Left lung (tissue), 10 donors: ENCODE data around the gene PLEKHA1. TPM values are rescaled to one million over a fixed set of nuclear protein-coding genes. Genes with fewer than 3 reads are reported as not detected.

Experiments used
- ATAC-seq: fragments of 200-7000 bp; cut with Tn5 transposase; one replicate; pipeline ENCODE4 v1.9.1; 2020; ENCODE audit warnings: moderate library complexity
- DNase-seq, 4 donors: peaks; one replicate each; pipeline ENCODE4 v3.0.0-alpha.2; 2013 to 2020
- H3K27ac ChIP-seq, 2 donors: fragments of 200-600 bp; sonication (generic) in 1 of 2; one replicate each; pipeline versions ENCODE4 v1.5.0 to v1.8.0; 2020 to 2021
- H3K27me3 ChIP-seq, 2 donors: fragments of 200-600 bp; sonication (generic) in 1 of 2; one replicate each; pipeline versions ENCODE4 v1.5.0 to v1.8.0; 2020 to 2021
- H3K36me3 ChIP-seq, 2 donors: fragments of 200-600 bp; sonication (generic) in 1 of 2; one replicate each; pipeline versions ENCODE4 v1.5.0 to v1.8.0; 2020 to 2021
- H3K4me1 ChIP-seq, 2 donors: fragments of 200-600 bp; one replicate each; pipeline ENCODE4 v1.8.0; 2021
- H3K4me3 ChIP-seq, 2 donors: fragments of 200-600 bp; sonication (generic) in 1 of 2; one replicate each; pipeline versions ENCODE4 v1.5.0 to v1.8.0; 2020 to 2021; ENCODE audit warnings: mild to moderate bottlenecking in 1 of 2
- H3K9me3 ChIP-seq, 2 donors: fragments of 200-600 bp; sonication (generic) in 1 of 2; one replicate each; pipeline versions ENCODE4 v1.5.0 to v1.8.0; 2020 to 2021
- CTCF ChIP-seq, 2 donors: fragments of 200-600 bp; sonication (generic) in 1 of 2; IDR thresholded peaks; one replicate each; pipeline versions ENCODE4 v1.5.0 to v1.8.0; 2021; ENCODE audit warnings: antibody characterized with exemption in 2 of 2
- intact Hi-C, 2 donors: fragments of 100-400 bp; cut with DNase I; formaldehyde crosslinking; loops; one replicate each; pipeline versions ENCODE4 v1.11.2 to v1.14.2; 2022
- polyA plus RNA-seq, 6 donors: library from polyadenylated mRNA; unstranded; fragments of 120-200 nt; gene quantifications; one replicate each; pipeline ENCODE4 v1.2.1, GENCODE V29; 2013; ENCODE audit not compliant: insufficient read length in 6 of 6
- total RNA-seq, 2 donors: library from RNA; stranded (reverse); fragmentation: NEBNext Ultra II Directional; extraction: Animal tissue kit (Norgen Biotek cat#: 25700); gene quantifications; one replicate each; pipeline ENCODE4 v1.2.1, GENCODE V29; 2021
- donor health status: DM: no; HTN: yes; CAD: no.
- donor health status: DM: no; HTN: no; CAD: no.

The PLEKHA1 gene
- total and polyA plus RNA-seq, 8 donors: 40.5 to 57.9 (median 43.4) TPM

DNA sequence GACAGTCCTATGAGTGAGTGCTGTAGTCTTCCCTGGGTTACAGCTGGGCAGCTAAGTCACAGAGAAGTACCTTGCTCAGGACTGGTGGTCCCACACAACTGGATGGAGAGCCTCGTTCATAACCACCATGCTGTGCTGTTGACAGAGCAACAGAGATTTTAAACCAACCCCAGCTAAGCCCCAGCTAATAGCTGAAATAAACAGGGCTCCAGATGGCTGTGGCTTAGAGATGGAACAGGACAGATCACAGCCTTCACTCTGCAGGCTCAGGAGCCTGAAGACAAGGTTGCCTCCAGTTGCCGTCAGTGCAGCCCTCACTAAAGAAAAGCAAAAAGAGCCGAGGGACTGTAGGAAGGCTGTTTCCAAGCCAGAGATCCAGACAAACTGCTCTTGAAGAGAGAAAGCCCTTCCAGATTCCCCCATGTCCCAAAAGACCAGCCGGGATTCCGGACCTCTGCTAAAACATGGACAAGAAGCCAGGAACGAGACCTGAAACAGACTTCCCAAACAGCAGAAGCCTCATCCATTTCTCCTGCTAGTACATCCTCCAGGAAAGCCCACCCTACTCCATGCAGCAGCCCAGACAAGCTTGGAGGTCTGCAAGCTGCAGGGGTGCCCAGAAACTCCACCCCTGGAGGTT lies 91.0 kb downstream of the PLEKHA1 start:
- DNase-seq: no peak
- no peak for ATAC-seq
- no peak overlapping the region for H3K4me3 ChIP-seq
- H3K27ac ChIP-seq: no peak overlapping the region
- peaks cover 6 to 31% of the 10 kb centered on the region in 2 donors for H3K4me1 ChIP-seq
- H3K27me3 ChIP-seq: peaks cover 0 to 40% of the 10 kb centered on the region in 2 donors
- no peaks in the 10 kb centered on the region for H3K36me3 ChIP-seq
- intact Hi-C loops: no loop called here
- TF ChIP-seq CTCF (IDR thresholded peaks at IDR 0.05): no peak
- H3K9me3 ChIP-seq: no peaks in the 10 kb centered on the region

GRCh38 chr10:122466951-122467381 lies 92.5 kb downstream of the PLEKHA1 start:
- H3K27me3 ChIP-seq: peaks cover 0 to 31% of the 10 kb centered on the region in 2 donors
- no peaks in the 10 kb centered on the region for H3K9me3 ChIP-seq
- DNase-seq (no peak), ATAC-seq (no peak)
- H3K4me1 ChIP-seq: peaks cover 6 to 25% of the 10 kb centered on the region in 2 donors
- H3K36me3 ChIP-seq: no peaks in the 10 kb centered on the region
- no peak for TF ChIP-seq CTCF (IDR thresholded peaks at IDR 0.05)
- intact Hi-C loops: no loop called here
- H3K27ac ChIP-seq: no peak overlapping the region
- no peak overlapping the region for H3K4me3 ChIP-seq

DNA sequence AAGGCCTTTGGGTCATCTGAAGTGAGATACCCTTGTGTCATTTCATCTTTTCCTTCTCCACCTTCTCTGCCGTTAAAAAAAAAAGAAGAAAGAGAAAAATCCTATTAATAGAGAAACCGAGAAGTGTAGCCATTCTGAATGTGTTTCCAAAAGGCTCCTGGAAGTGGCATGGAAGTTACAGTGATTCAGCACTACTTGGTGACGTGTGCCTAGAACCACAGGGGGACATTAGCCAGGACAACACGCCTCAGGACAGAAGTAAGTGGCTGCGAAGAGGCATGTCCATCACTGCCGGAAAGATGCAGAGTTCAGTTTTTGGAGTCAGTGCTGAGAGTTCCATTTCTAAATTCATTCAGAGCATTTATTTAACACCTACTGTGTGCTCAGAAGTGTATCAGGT lies 93.2 kb downstream of the PLEKHA1 start:
- Histone ChIP-seq H3K4me1 (peaks cover 6 to 17% of the 10 kb centered on the region in 2 donors), H3K27me3 (peaks cover 0 to 23% of the 10 kb centered on the region in 2 donors), H3K4me3 (no peak overlapping the region), H3K27ac (no peak overlapping the region), H3K9me3 (no peaks in the 10 kb centered on the region), H3K36me3 (no peaks in the 10 kb centered on the region)
- intact Hi-C loops: no loop called here
- no peak for ATAC-seq
- DNase-seq: no peak
- TF ChIP-seq CTCF (IDR thresholded peaks at IDR 0.05): no peak

DNA sequence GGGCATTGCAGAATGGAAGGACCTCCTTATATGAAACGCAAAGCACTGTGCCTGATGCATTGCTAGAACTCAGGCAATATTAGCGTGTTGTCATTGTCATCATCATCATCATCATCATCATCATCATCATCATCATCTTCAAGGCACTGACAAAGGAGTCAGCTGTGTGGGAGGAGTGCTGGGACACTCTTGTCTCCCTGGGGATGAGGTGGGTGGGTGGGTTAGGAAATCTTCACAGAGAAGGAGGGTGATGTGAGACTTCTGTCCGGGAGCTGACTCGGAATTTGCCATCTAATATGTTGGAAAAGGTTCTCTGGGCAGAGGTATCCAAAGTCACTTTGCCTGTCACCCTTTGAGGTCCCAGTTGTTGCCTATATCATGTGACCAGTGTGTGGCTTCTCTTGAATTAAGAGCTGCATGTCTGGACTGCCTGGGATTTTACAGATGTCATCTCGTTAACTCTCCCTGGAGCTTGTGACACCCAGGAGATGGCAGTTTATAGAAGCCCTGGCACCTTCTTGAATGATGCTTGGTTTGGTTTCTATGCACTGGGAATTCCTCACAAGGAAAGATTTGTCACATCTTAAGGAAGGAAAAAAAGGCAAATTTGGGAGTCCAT lies 93.9 kb downstream of the PLEKHA1 start:
- no peak for TF ChIP-seq CTCF (IDR thresholded peaks at IDR 0.05)
- intact Hi-C loops: no loop called here
- H3K27me3 ChIP-seq: peaks cover 0 to 16% of the 10 kb centered on the region in 2 donors
- DNase-seq (peak in 1 of 4 donors; percentile 14), ATAC-seq (no peak)
- peaks cover 6 to 14% of the 10 kb centered on the region in 2 donors for H3K4me1 ChIP-seq
- H3K9me3 ChIP-seq: no peaks in the 10 kb centered on the region
- H3K27ac ChIP-seq: peak overlapping the region in 1 of 2 donors; percentile 23
- no peaks in the 10 kb centered on the region for H3K36me3 ChIP-seq
- no peak overlapping the region for H3K4me3 ChIP-seq

- intact Hi-C loops: no loop called here
- H3K27me3 ChIP-seq: peaks cover 0 to 9% of the 10 kb centered on the region in 2 donors
- no peak overlapping the region for H3K4me3 ChIP-seq
- DNase-seq: peak in 1 of 4 donors; percentile 34
- no peaks in the 10 kb centered on the region for H3K36me3 ChIP-seq
- H3K9me3 ChIP-seq: no peaks in the 10 kb centered on the region
- peaks cover 0 to 20% of the 10 kb centered on the region in 2 donors for H3K4me1 ChIP-seq
- TF ChIP-seq CTCF (IDR thresholded peaks at IDR 0.05): no peak
- peak overlapping the region in 1 of 2 donors; percentile 23 for H3K27ac ChIP-seq
- ATAC-seq: peak; percentile 60
Measured at GRCh38 chr10:122468926-122469781, 94.6 kb downstream of the PLEKHA1 start.
